HepG2 (cell line): ENCODE results near the gene C1R. TPM values are rescaled to one million over a fixed set of nuclear protein-coding genes. Genes with fewer than 3 reads are reported as not detected.

ENCODE experiments used
- CCAR2 ChIP-seq: fragments of 200-400 bp; formaldehyde crosslinking; optimal IDR thresholded peaks from 2 replicates; pipeline ENCODE3; 2018; ENCODE audit warnings: low read depth, mild to moderate bottlenecking, low read length, moderate library complexity
- CREB3 ChIP-seq: sonication (generic); formaldehyde crosslinking; IDR thresholded peaks from 2 replicates; pipeline ENCODE4 v1.5.0; 2020; ENCODE audit warnings: missing genetic modification reagents
- DRAP1 ChIP-seq: IDR thresholded peaks from 2 replicates; pipeline ENCODE4 v1.6.1; 2016; ENCODE audit warnings: missing genetic modification reagents, missing compliant biosample characterization
- GATA4 ChIP-seq: sonication (generic); IDR thresholded peaks from 2 replicates; pipeline ENCODE4 v1.6.1; 2016; ENCODE audit warnings: antibody characterized with exemption, low read depth, borderline replicate concordance
- HNRNPH1 ChIP-seq: fragments of 200-400 bp; formaldehyde crosslinking; optimal IDR thresholded peaks from 2 replicates; pipeline ENCODE3; 2017; ENCODE audit warnings: mild to moderate bottlenecking, low read depth, low read length
- KDM5B ChIP-seq: sonication (generic); formaldehyde crosslinking; IDR thresholded peaks from 2 replicates; pipeline ENCODE4 v1.4.0; 2020; ENCODE audit warnings: missing genetic modification reagents, mild to moderate bottlenecking, borderline replicate concordance
- NFYC ChIP-seq: IDR thresholded peaks from 2 replicates; pipeline ENCODE4 v1.6.1; 2016; ENCODE audit warnings: missing genetic modification reagents, missing compliant biosample characterization
- POLR2A ChIP-seq, 2 experiments: IDR thresholded peaks; 2 replicates each; pipeline ENCODE4 v1.6.1; 2011; ENCODE audit warnings: low read depth in 2 of 2, low read length in 2 of 2, mild to moderate bottlenecking in 1 of 2, moderate library complexity in 1 of 2; ENCODE audit not compliant: insufficient read depth in 1 of 2
- PRDM10 ChIP-seq: sonication (generic); formaldehyde crosslinking; IDR thresholded peaks from 2 replicates; pipeline ENCODE4 v1.4.0; 2020; ENCODE audit warnings: low read depth, missing genetic modification reagents
- REL ChIP-seq: sonication (generic); formaldehyde crosslinking; conservative IDR thresholded peaks from 2 replicates; pipeline ENCODE4 v1.8.0; 2022; ENCODE audit warnings: mild to moderate bottlenecking, missing genetic modification reagents, moderate library complexity
- SNAPC2 ChIP-seq: sonication (generic); formaldehyde crosslinking; IDR thresholded peaks from 2 replicates; pipeline ENCODE4 v1.8.1; 2022; ENCODE audit warnings: mild to moderate bottlenecking, missing genetic modification reagents
- SP4 ChIP-seq: sonication (generic); formaldehyde crosslinking; IDR thresholded peaks from 2 replicates; pipeline ENCODE4 v1.8.1; 2023; ENCODE audit warnings: mild to moderate bottlenecking, missing genetic modification reagents
- TEAD3 ChIP-seq: optimal IDR thresholded peaks from 2 replicates; pipeline ENCODE3; 2016; ENCODE audit warnings: borderline replicate concordance
- TERF1 ChIP-seq: sonication (generic); formaldehyde crosslinking; IDR thresholded peaks from 2 replicates; pipeline ENCODE4 v1.8.0; 2022; ENCODE audit warnings: mild to moderate bottlenecking, missing genetic modification reagents, moderate library complexity
- THAP8 ChIP-seq: sonication (generic); formaldehyde crosslinking; IDR thresholded peaks from 2 replicates; pipeline ENCODE4 v1.5.1; 2020; ENCODE audit warnings: missing genetic modification reagents, mild to moderate bottlenecking, borderline replicate concordance
- ZBTB10 ChIP-seq: sonication (generic); formaldehyde crosslinking; IDR thresholded peaks from 2 replicates; pipeline ENCODE4 v1.4.0; 2020; ENCODE audit warnings: missing genetic modification reagents, borderline replicate concordance
- ZBTB21 ChIP-seq: sonication (generic); formaldehyde crosslinking; IDR thresholded peaks from 2 replicates; pipeline ENCODE4 v1.4.0; 2020; ENCODE audit warnings: missing genetic modification reagents
- ZNF777 ChIP-seq: sonication (generic); formaldehyde crosslinking; IDR thresholded peaks from 2 replicates; pipeline ENCODE4 v1.4.0; 2020; ENCODE audit warnings: missing genetic modification reagents
- ZSCAN31 ChIP-seq: sonication (generic); formaldehyde crosslinking; IDR thresholded peaks from 2 replicates; pipeline ENCODE4 v1.5.0; 2020; ENCODE audit warnings: low read depth, mild to moderate bottlenecking, missing genetic modification reagents
- polyA plus RNA-seq, 8 experiments: library from polyadenylated mRNA; depleted of rRNA in 3 of 8; stranded (reverse) in 7 of 8; unstranded in 1 of 8; fragments of >200 nt; fragmentation: Illumina TruSeq in 4 of 8; extraction: Trizol in 4 of 8; gene quantifications; 2 replicates each; pipeline versions ENCODE4 v1.2.1 to v1.2.3, GENCODE V29; 2011 to 2016; ENCODE audit warnings: low read depth in 4 of 8, missing spikeins in 1 of 8, mixed read lengths in 1 of 8; ENCODE audit not compliant: insufficient read depth in 1 of 8
- total RNA-seq, 5 experiments: library from RNA; depleted of rRNA; stranded (reverse); fragments of >200 nt; fragmentation: Illumina TruSeq; extraction: Trizol; gene quantifications; 2 replicates each; pipeline ENCODE4 v1.2.3, GENCODE V29; 2016; ENCODE audit warnings: low read depth in 1 of 5

C1R gene
- total and polyA plus RNA-seq, 2 of the 13 experiments (the other 11 are each of a cell fraction or from before 2014, with no cell fraction given), result 3.5 to 6.5 TPM

GRCh38 chr12:7129872-7130691, 37.8 kb upstream of the C1R start, which contains the start of gene CLSTN3 (continued):
- TF ChIP-seq ZBTB10, result peak; percentile 62; the same call in 1 of the 2 replicates
- no peak for TF ChIP-seq ZBTB21 (CRISPR knock-in tag)
- TF ChIP-seq DRAP1 (CRISPR knock-in tag), result peak; percentile 67
- TF ChIP-seq ZNF777 (CRISPR knock-in tag), result peak; percentile 53; the same call in 1 of the 2 replicates
- peak; percentile 81 for TF ChIP-seq NFYC (CRISPR knock-in tag)
- TF ChIP-seq POLR2A (IDR thresholded peaks at IDR 0.05; ENCODE audit: insufficient read depth in 1 of 2, low read depth in 2 of 2, low read length in 2 of 2), result peak; percentile 33 to 83; a peak in 3 of 4 replicates
- peak; percentile 38 for TF ChIP-seq TEAD3 (CRISPR knock-in tag)
- TF ChIP-seq CREB3 (CRISPR knock-in tag), result no peak
- 0 out of 2 replicates have a peak, but pooled peaks have one; percentile 13 for TF ChIP-seq GATA4
- TF ChIP-seq CCAR2, result no peak
- TF ChIP-seq SNAPC2 (CRISPR knock-in tag), result no peak
- no peak for TF ChIP-seq HNRNPH1
- TF ChIP-seq ZSCAN31, result peak; percentile 49; the same call in 1 of the 2 replicates
- peak; percentile 35; the same call in 1 of the 2 replicates for TF ChIP-seq SP4 (CRISPR knock-in tag)
- TF ChIP-seq THAP8 (CRISPR knock-in tag), result no peak
- TF ChIP-seq KDM5B, result no peak
- peak; percentile 53; the same call in 1 of the 2 replicates for TF ChIP-seq REL
- peak; percentile 60; the same call in 1 of the 2 replicates for TF ChIP-seq PRDM10 (CRISPR knock-in tag)
- no peak for TF ChIP-seq TERF1
